Lower leg skin (tissue), 3 donors: ENCODE measurements around the gene GRIP1.

Experiments
- POLR2A ChIP-seq, 2 donors: fragments of 450-650 bp; IDR thresholded peaks; one replicate each; pipeline ENCODE4 v1.6.1; 2016 to 2017; ENCODE audit warnings: antibody characterized with exemption in 2 of 2, mild to moderate bottlenecking in 1 of 2, moderate library complexity in 1 of 2
- TF ChIP-seq, protein P1 (sequence below), 3 donors: fragments of 450-650 bp; IDR thresholded peaks; one replicate each; pipeline ENCODE4 v1.5.1; 2016; ENCODE audit warnings: antibody characterized with exemption in 3 of 3, mild to moderate bottlenecking in 3 of 3, moderate library complexity in 2 of 3

DNA sequence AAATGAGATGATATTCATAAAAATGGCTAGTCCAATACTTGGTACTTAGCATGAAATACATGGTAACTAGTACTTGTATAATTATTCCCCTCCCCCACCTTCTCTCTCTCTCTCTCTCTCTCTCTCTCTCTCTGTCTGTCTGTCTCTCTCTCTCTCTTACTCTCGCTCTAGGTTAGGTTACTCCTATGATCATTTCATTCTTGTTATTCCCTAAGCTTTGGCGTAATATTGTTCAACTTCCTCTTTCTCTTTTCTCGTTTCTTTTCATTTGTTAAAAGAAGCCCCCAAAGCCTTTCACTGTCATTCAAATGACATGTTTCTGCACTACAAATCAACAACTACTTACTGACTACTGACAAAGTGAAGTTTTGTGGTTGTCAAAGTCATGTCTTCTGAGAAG lies 89.8 kb downstream of the GRIP1 start:
- TF ChIP-seq, protein P1, sequence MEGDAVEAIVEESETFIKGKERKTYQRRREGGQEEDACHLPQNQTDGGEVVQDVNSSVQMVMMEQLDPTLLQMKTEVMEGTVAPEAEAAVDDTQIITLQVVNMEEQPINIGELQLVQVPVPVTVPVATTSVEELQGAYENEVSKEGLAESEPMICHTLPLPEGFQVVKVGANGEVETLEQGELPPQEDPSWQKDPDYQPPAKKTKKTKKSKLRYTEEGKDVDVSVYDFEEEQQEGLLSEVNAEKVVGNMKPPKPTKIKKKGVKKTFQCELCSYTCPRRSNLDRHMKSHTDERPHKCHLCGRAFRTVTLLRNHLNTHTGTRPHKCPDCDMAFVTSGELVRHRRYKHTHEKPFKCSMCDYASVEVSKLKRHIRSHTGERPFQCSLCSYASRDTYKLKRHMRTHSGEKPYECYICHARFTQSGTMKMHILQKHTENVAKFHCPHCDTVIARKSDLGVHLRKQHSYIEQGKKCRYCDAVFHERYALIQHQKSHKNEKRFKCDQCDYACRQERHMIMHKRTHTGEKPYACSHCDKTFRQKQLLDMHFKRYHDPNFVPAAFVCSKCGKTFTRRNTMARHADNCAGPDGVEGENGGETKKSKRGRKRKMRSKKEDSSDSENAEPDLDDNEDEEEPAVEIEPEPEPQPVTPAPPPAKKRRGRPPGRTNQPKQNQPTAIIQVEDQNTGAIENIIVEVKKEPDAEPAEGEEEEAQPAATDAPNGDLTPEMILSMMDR (IDR thresholded peaks at IDR 0.05): no peak
- TF ChIP-seq POLR2A (IDR thresholded peaks at IDR 0.05): no peak
